NCI-H526 treated with DMSO at 0.1 percent for 48 hours (cell line): Measurements from ENCODE around the gene TSPAN8.
"Not testable (repeated sequence)": the region's sequence is repeated elsewhere in the genome, so short reads cannot be mapped to it uniquely, and the experiment has no call there.

Experiments
- DNase-seq: peaks from one replicate; lab custom pipeline; 2025; lab: John Stamatoyannopoulos, UW

The TSPAN8 gene

DNA sequence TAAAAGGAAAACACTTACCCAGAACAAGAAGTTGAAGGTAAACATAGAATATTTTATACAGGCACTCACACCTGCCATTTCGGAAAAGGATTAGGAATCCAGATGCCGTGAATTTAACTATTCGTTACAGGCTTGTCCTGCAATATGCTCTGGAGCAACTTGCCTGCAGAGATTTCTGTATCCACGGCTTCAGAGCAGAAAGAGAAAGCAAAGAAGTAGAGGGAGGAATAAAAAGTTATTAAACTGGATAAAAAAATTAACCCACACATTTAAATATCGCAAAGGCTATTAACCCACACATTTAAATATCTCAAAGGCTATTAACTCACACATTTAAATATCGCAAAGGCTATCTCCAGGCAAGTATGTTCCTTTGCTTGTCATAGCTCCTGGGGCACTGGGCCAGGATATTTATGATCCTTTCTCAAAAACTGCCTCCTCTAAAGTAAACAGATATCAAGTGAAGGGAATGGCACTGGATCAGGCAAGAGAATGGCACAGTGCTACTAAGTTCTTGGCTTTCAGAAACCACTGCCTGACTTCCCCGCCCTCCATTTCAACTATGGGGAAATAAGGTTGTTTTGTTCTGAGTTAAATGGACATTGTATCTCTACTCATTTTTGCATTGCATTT lies at the start of gene TSPAN8:
Gene TSPAN8 (minus strand): TSS at position 399 of the 633 bp plus-strand sequence. CDS start 321 bp downstream, at position 78.
- DNase-seq: peak; percentile 70

DNA sequence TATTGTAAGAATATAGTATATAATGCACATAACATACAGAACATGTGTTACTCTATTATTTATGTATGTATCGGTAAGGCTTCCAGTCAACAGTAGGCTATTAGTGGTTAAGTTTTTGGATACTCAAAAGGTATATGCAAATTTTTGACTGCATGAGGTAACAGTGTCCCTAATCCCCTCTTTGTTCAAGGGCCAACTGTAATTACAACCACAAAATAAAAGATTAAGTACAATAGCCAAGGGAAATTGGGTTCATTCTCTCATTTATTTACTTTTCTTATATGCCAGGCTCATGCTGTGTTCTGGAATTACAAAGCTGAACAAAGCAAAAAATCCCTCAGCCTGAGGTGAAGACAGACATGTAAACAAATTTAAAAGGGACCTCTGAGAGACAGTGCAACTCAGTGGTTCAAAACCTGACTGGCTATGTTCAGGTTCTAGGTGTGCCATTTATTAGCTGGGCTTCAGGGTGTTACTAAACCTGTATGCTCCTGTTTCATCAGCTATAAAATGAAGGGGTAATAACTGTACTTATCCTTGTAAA lies 43.4 kb upstream of the TSPAN8 start:
- peak; percentile 71 for DNase-seq

GRCh38 chr12:71200706-71201105 lies 42.9 kb upstream of the TSPAN8 start:
- DNase-seq: no peak

- no peak for DNase-seq
Observed at GRCh38 chr12:71197460-71197859, 39.7 kb upstream of the TSPAN8 start.

- DNase-seq: peak; percentile 85
Observed at GRCh38 chr12:71195338-71195896, 37.6 kb upstream of the TSPAN8 start.

- peak; percentile 24 for DNase-seq
Observed at GRCh38 chr12:71194657-71195056, 36.9 kb upstream of the TSPAN8 start.

DNA sequence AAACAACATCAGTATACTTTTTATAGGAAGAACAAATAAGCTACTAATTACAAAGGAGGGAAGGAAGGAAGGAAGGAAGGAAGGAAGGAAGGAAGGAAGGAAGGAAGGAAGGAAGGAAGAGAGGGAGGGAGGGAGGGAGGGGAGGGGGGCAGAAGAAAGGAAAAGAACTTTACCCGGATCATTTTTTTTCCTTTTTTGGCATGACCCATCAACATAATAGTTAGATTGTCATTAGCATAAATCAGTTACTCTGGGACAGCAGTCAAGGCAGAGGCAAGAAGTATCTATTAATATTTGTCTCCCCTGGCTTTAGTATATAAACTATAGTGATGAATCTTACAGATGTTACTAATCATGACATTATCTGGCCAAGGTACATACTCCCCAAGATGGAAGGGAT lies 35.2 kb upstream of the TSPAN8 start:
- no peak for DNase-seq

GRCh38 chr12:71191509-71192196 lies 33.9 kb upstream of the TSPAN8 start:
- no peak for DNase-seq

DNA sequence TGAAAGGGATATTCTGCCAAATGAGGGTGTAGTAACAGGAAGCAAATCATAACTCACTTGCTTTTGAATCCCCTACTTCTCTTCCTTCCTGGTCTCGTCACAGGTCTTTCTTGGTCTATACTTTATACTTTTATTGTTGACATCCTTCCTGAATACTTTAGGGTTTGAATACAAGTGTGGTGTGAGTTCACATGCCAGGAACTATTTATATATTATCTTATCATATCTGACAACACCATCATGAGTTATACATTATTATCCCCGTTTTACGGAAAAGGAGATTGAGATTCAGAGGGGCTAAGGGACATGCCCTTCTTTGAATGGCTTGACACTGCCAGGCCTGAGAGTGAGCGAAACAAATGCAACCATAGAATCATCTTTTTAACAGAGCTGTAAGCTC lies 33.0 kb upstream of the TSPAN8 start:
- no peak for DNase-seq

GRCh38 chr12:71187379-71187778 lies 29.6 kb upstream of the TSPAN8 start:
- no peak for DNase-seq

GRCh38 chr12:71186571-71187288 lies 28.9 kb upstream of the TSPAN8 start:
- DNase-seq: no peak

GRCh38 chr12:71183846-71184245 lies 26.0 kb upstream of the TSPAN8 start:
- no peak for DNase-seq

GRCh38 chr12:71183018-71183417 lies 25.2 kb upstream of the TSPAN8 start:
- no peak for DNase-seq

DNA sequence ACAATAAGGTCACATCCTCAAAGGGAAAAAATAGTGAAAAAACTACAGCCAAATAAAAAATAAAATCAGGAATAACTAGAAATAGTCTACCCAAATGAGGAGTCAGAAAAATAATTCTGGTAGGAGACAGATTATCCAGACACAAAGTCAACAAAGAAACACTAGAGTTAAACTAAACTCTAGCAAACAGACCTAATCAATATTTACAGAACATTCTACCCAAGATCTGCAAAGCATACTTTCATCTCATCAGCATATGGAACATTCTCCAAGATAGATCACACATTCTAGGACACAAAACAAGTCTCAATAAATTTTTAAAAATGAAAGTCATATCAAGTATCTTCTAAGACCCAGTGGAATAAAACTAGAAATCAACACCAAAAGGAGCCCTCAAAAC lies 20.4 kb upstream of the TSPAN8 start:
- no peak for DNase-seq

DNA sequence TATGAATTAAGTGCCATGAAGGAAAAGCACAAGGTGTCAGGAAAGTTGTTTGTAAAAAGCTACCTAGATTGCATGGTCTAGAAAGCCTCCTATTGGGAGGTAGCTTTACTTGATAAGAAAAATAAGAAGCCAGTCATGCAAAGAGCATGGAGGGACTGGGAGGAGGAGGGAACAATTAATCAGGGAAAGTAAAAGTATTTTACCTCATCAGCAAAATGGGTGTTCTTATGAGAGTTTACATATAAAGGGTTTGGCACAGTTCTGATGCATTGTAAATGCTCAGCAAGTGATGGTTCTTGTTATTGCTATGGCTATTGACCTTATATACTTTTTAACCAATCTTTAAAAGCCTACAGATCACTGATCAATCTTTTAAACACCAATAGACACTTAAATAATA lies 17.0 kb upstream of the TSPAN8 start:
- DNase-seq: no peak

- no peak for DNase-seq
Observed at GRCh38 chr12:71174146-71174545, 16.3 kb upstream of the TSPAN8 start.

- no peak for DNase-seq
Observed at GRCh38 chr12:71170456-71170855, 12.7 kb upstream of the TSPAN8 start.

GRCh38 chr12:71169286-71169685 lies 11.5 kb upstream of the TSPAN8 start:
- DNase-seq: no peak

DNA sequence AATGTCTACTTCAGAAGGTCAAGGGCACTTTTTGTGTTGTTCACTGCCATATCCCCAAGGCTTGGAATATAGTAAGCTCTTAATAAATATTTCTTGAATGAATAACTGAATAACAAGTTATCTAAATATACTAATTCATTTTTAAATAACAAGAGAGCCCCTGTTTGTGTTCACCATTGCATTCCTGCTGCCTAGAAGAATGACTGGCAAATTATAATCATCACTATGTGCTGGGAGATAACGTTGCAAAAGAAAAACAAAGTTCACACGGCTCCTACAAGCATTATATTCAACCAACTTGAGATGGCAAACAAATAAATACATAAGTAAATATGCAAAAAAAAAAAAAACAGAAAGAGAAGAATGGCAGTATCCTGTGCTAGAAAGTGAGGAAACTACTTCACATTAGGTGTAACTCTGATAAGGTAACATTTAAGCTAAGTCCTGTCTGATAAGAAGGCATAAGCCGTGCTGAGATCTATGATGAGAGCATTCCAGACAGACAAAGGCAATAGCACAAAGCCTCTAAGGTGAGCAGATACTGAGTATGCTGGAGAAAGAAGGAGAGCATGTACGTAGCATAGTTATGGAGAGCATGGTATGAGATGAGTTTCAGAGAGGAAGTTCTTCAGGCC lies 9.2 kb upstream of the TSPAN8 start:
- no peak for DNase-seq

GRCh38 chr12:71166280-71166679 lies 8.5 kb upstream of the TSPAN8 start:
- no peak for DNase-seq

DNA sequence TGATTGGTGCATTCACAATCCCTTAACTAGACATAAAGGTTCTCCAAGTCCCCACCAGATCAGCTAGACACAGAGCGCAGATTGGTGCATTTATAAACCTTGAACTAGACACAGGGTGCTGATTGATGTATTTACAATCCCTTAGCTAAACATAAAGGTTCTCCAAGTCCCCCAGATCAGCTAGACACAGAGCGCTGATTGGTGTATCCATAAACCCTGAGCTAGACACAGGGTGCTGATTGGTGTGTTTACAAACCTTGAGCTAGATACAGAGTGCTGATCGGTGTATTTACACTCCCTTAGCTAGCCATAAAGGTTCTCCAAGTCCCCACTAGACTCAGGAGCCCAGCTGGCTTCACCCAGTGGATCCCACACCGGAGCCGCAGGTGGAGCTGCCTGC lies 8.0 kb upstream of the TSPAN8 start:
- DNase-seq: not testable (repeated sequence)

- DNase-seq: no peak
Observed at GRCh38 chr12:71164568-71165197, 6.9 kb upstream of the TSPAN8 start.
